Osteocyte (in vitro differentiated cells): ENCODE results near the gene ZMYND8. TPM values are rescaled to one million over a fixed set of nuclear protein-coding genes. Genes with fewer than 3 reads are reported as not detected.

Source experiments
- DNase-seq: peaks from one replicate; pipeline ENCODE4 v3.0.0; 2021; ENCODE audit warnings: mixed read lengths; ENCODE audit not compliant: unreplicated experiment; ENCODE audit errors: extremely low spot score
- H3K27ac Mint-ChIP-seq: one replicate; pipeline ENCODE4 v1.8.0; 2021; ENCODE audit warnings: mild to moderate bottlenecking, mixed read lengths; ENCODE audit not compliant: unreplicated experiment
- H3K27me3 Mint-ChIP-seq: one replicate; pipeline ENCODE4 v1.8.0; 2021; ENCODE audit warnings: mixed read lengths; ENCODE audit not compliant: unreplicated experiment
- H3K36me3 Mint-ChIP-seq: one replicate; pipeline ENCODE4 v1.8.0; 2021; ENCODE audit warnings: mixed read lengths; ENCODE audit not compliant: unreplicated experiment
- H3K4me1 Mint-ChIP-seq: one replicate; pipeline ENCODE4 v1.8.0; 2021; ENCODE audit warnings: mixed read lengths; ENCODE audit not compliant: unreplicated experiment
- H3K4me3 Mint-ChIP-seq: one replicate; pipeline ENCODE4 v1.8.0; 2021; ENCODE audit warnings: mild to moderate bottlenecking, moderate library complexity, mixed read lengths; ENCODE audit not compliant: unreplicated experiment
- H3K9me3 Mint-ChIP-seq: one replicate; pipeline ENCODE4 v1.8.0; 2021; ENCODE audit warnings: mixed read lengths; ENCODE audit not compliant: unreplicated experiment
- CTCF ChIP-seq: fragments of 200-600 bp; sonication (generic); IDR thresholded peaks from 2 replicates; pipeline ENCODE4 v1.5.0; 2021; ENCODE audit warnings: antibody characterized with exemption, mild to moderate bottlenecking, moderate library complexity
- total RNA-seq: library from RNA; stranded (reverse); gene quantifications from 2 replicates; pipeline ENCODE4 v1.2.1, GENCODE V29; 2021

ZMYND8 gene
- total RNA-seq, 1 donor from 2014 or later: 96.5 TPM

GRCh38 chr20:47343007-47343472 is 13.5 kb downstream of the ZMYND8 start:
- Mint-ChIP-seq H3K4me3 (no peak overlapping the region), H3K27me3 (no peaks in the 10 kb centered on the region), H3K27ac (peak overlapping the region; percentile 85), H3K36me3 (peaks cover 53% of the 10 kb centered on the region), H3K9me3 (no peaks in the 10 kb centered on the region), H3K4me1 (peaks cover 49% of the 10 kb centered on the region)
- no peak for TF ChIP-seq CTCF
- DNase-seq: no peak

- no peak for TF ChIP-seq CTCF
- Mint-ChIP-seq H3K4me1 (peaks cover 63% of the 10 kb centered on the region), H3K4me3 (no peak overlapping the region), H3K27ac (peak overlapping the region; percentile 83), H3K36me3 (peaks cover 31% of the 10 kb centered on the region), H3K27me3 (no peaks in the 10 kb centered on the region), H3K9me3 (no peaks in the 10 kb centered on the region)
- no peak for DNase-seq
Observed at GRCh38 chr20:47338131-47338628, 18.3 kb downstream of the ZMYND8 start.

- H3K27ac Mint-ChIP-seq: peak overlapping the region; percentile 41
- peaks cover 31% of the 10 kb centered on the region for H3K36me3 Mint-ChIP-seq
- H3K4me1 Mint-ChIP-seq: peaks cover 65% of the 10 kb centered on the region
- H3K9me3 Mint-ChIP-seq: no peaks in the 10 kb centered on the region
- no peak overlapping the region for H3K4me3 Mint-ChIP-seq
- H3K27me3 Mint-ChIP-seq: no peaks in the 10 kb centered on the region
- DNase-seq: no peak
- TF ChIP-seq CTCF: no peak
Observed at GRCh38 chr20:47337413-47337812, 19.1 kb downstream of the ZMYND8 start.

- peak overlapping the region; percentile 98 for H3K27ac Mint-ChIP-seq
- DNase-seq: no peak
- no peaks in the 10 kb centered on the region for H3K27me3 Mint-ChIP-seq
- no peaks in the 10 kb centered on the region for H3K9me3 Mint-ChIP-seq
- no peak for TF ChIP-seq CTCF
- peaks cover 77% of the 10 kb centered on the region for H3K4me1 Mint-ChIP-seq
- H3K4me3 Mint-ChIP-seq: no peak overlapping the region
- peaks cover 41% of the 10 kb centered on the region for H3K36me3 Mint-ChIP-seq
Observed at GRCh38 chr20:47336129-47336754, 20.3 kb downstream of the ZMYND8 start.

GRCh38 chr20:47335251-47336128 is 21.0 kb downstream of the ZMYND8 start:
- no peak for TF ChIP-seq CTCF
- H3K27me3 Mint-ChIP-seq: no peaks in the 10 kb centered on the region
- peaks cover 43% of the 10 kb centered on the region for H3K36me3 Mint-ChIP-seq
- peak overlapping the region; percentile 98 for H3K27ac Mint-ChIP-seq
- peak overlapping the region; percentile 9 for H3K4me3 Mint-ChIP-seq
- H3K4me1 Mint-ChIP-seq: peaks cover 80% of the 10 kb centered on the region
- H3K9me3 Mint-ChIP-seq: no peaks in the 10 kb centered on the region
- no peak for DNase-seq
